CD4-positive, alpha-beta T cell treated with Interleukin-15 for 4 hours (primary cell): ENCODE measurements around the gene CCRL2.
"Not testable (repeated sequence)": the region's sequence is repeated elsewhere in the genome, so short reads cannot be mapped to it uniquely, and the experiment has no call there.

Experiments used
- DNase-seq: peaks from one replicate; pipeline ENCODE4 v3.0.0-alpha.2; 2020; ENCODE audit warnings: low spot score

Gene CCRL2

GRCh38 chr3:46380471-46381221 lies 26.4 kb upstream of the CCRL2 start:
- no peak for DNase-seq

GRCh38 chr3:46381625-46382024 lies 25.4 kb upstream of the CCRL2 start:
- DNase-seq, result no peak

GRCh38 chr3:46383211-46383950 lies 23.7 kb upstream of the CCRL2 start:
- no peak for DNase-seq

- DNase-seq, result no peak
These were observed 23.1 kb upstream of the CCRL2 start for GRCh38 chr3:46383951-46384330.

- DNase-seq, result no peak
These were observed 20.9 kb upstream of the CCRL2 start for GRCh38 chr3:46386205-46386604.

GRCh38 chr3:46388847-46389246 lies 18.2 kb upstream of the CCRL2 start:
- DNase-seq, result not testable (repeated sequence)

- DNase-seq, result no peak
These were observed 17.8 kb upstream of the CCRL2 start for GRCh38 chr3:46389306-46389705.

- not testable (repeated sequence) for DNase-seq
These were observed 15.5 kb upstream of the CCRL2 start for GRCh38 chr3:46391526-46391925.

GRCh38 chr3:46393011-46393410 lies 14.0 kb upstream of the CCRL2 start:
- no peak for DNase-seq

GRCh38 chr3:46393554-46394434 lies 13.3 kb upstream of the CCRL2 start:
- DNase-seq, result no peak

GRCh38 chr3:46395210-46395661 lies 11.8 kb upstream of the CCRL2 start:
- DNase-seq, result no peak

GRCh38 chr3:46395766-46396530 lies 11.1 kb upstream of the CCRL2 start:
- no peak for DNase-seq

GRCh38 chr3:46397111-46397510 lies 9.9 kb upstream of the CCRL2 start:
- DNase-seq, result no peak

GRCh38 chr3:46398186-46398955 lies 8.7 kb upstream of the CCRL2 start:
- DNase-seq, result no peak

- DNase-seq, result no peak
These were observed 8.0 kb upstream of the CCRL2 start for GRCh38 chr3:46399098-46399497.

- DNase-seq, result no peak
These were observed 7.5 kb upstream of the CCRL2 start for GRCh38 chr3:46399557-46399956.

- DNase-seq, result no peak
These were observed 6.9 kb upstream of the CCRL2 start for GRCh38 chr3:46400000-46400734.

- no peak for DNase-seq
These were observed 6.2 kb upstream of the CCRL2 start for GRCh38 chr3:46400846-46401245.

- DNase-seq, result no peak
These were observed 5.5 kb upstream of the CCRL2 start for GRCh38 chr3:46401579-46401978.

- not testable (repeated sequence) for DNase-seq
These were observed 4.2 kb upstream of the CCRL2 start for GRCh38 chr3:46402902-46403301.
